Measurements from ENCODE around the gene RGS3. TPM values are rescaled to one million over a fixed set of nuclear protein-coding genes. Genes with fewer than 3 reads are reported as not detected.

Gene RGS3
- total and polyA plus RNA-seq, 2 donors (not counting 3 experiments of a cell fraction or from before 2014, with no cell fraction given), result 356 to 416 TPM

GRCh38 chr9:113483676-113484257 lies 20.2 kb downstream of the RGS3 start:
- Histone ChIP-seq H3K79me2 (ENCODE audit: control insufficient read depth, insufficient read depth, low read length) (no peaks in the 10 kb centered on the region), H3K36me3 (ENCODE audit: control insufficient read depth in 2 of 2, extremely low read depth in 1 of 2, insufficient read depth in 2 of 2, low read length in 2 of 2) (no peaks in the 10 kb centered on the region), H2AFZ (ENCODE audit: low read depth, low read length) (no peak overlapping the region), H3K9ac (replicated peaks; ENCODE audit: extremely low read depth, insufficient read depth, low read length) (no peak overlapping the region), H3K9me1 (replicated peaks; ENCODE audit: control insufficient read depth, extremely low read depth, insufficient read depth, low read length) (no peaks in the 10 kb centered on the region), H3K9me3 (replicated peaks; ENCODE audit: control insufficient read depth, insufficient read depth, low read length) (no peaks in the 10 kb centered on the region), H3K4me2 (ENCODE audit: insufficient read depth, low read length) (no peak overlapping the region), H3K4me3 (replicated peaks in 1 of 3; ENCODE audit: insufficient read depth in 1 of 3, low read depth in 1 of 3, low read length in 3 of 3) (no peak overlapping the region), H3K27me3 (ENCODE audit: control insufficient read depth in 2 of 2, insufficient read depth in 2 of 2, low read length in 2 of 2) (no peaks in the 10 kb centered on the region), H4K20me1 (replicated peaks; ENCODE audit: control insufficient read depth, extremely low read depth, insufficient read depth, low read length) (no peaks in the 10 kb centered on the region), H3K27ac (ENCODE audit: insufficient read depth, low read depth, low read length) (no peak overlapping the region), H3K4me1 (ENCODE audit: control insufficient read depth, extremely low read depth, insufficient read depth, low read length) (peaks cover 23% of the 10 kb centered on the region)
- dilution Hi-C loops (cut with MboI; ENCODE audit: extremely low pct_ligation_motif_present, low sequenced_read_pairs) (no loop called here), intact Hi-C loops (cut with micrococcal nuclease) (loop anchor here (1.0 to 2.0 kb wide), 3 partner anchors 15 to 28 kb away; no protein-coding TSS in a partner anchor)
- TF ChIP-seq JUN (IDR thresholded peaks at IDR 0.05; ENCODE audit: borderline replicate concordance, insufficient read depth, insufficient read length, low read depth), result no peak
- TF ChIP-seq GATA2 (IDR thresholded peaks at IDR 0.05; ENCODE audit: insufficient read depth, insufficient read length, low read depth, low read length), result no peak
- POLR2A ChIA-PET, result interaction anchor here (0.6 to 1.9 kb wide), 8 partner anchors 11 to 117 kb away, joined by 3 to 38 read pairs (median 6); no protein-coding TSS in a partner anchor
- CTCF ChIA-PET, result interaction anchor here (0.6 to 3.9 kb wide), 14 partner anchors 9 to 651 kb away, joined by 3 to 40 read pairs (median 4); no protein-coding TSS in a partner anchor
- no TSS peak for BruUV-seq (replicated peaks)
- no peak for DNase-seq (ENCODE audit: low read depth, low spot score)
- FAIRE-seq, result no peak

- H3K27me3 ChIP-seq (ENCODE audit: control insufficient read depth in 2 of 2, insufficient read depth in 2 of 2, low read length in 2 of 2), result no peaks in the 10 kb centered on the region
- dilution Hi-C loops (cut with MboI; ENCODE audit: extremely low pct_ligation_motif_present, low sequenced_read_pairs) (no loop called here), intact Hi-C loops (cut with micrococcal nuclease) (loop anchor here (1.0 to 2.0 kb wide), 3 partner anchors 15 to 29 kb away; no protein-coding TSS in a partner anchor)
- peak overlapping the region; percentile 31 for H3K27ac ChIP-seq (ENCODE audit: insufficient read depth, low read depth, low read length)
- DNase-seq (ENCODE audit: low read depth, low spot score), result peak; percentile 99
- no TSS peak for BruUV-seq (replicated peaks)
- peak overlapping the region; percentile 1 for H2AFZ ChIP-seq (ENCODE audit: low read depth, low read length)
- H3K4me3 ChIP-seq (replicated peaks in 1 of 3; ENCODE audit: insufficient read depth in 1 of 3, low read depth in 1 of 3, low read length in 3 of 3), result no peak overlapping the region
- H4K20me1 ChIP-seq (replicated peaks; ENCODE audit: control insufficient read depth, extremely low read depth, insufficient read depth, low read length), result no peaks in the 10 kb centered on the region
- H3K4me1 ChIP-seq (ENCODE audit: control insufficient read depth, extremely low read depth, insufficient read depth, low read length), result peaks cover 23% of the 10 kb centered on the region
- TF ChIP-seq EZH2 (IDR thresholded peaks at IDR 0.05; ENCODE audit: borderline replicate concordance, low read depth, low read length, severe bottlenecking) (no peak), GATA2 (IDR thresholded peaks at IDR 0.05; ENCODE audit: insufficient read depth, insufficient read length, low read depth, low read length) (peak; percentile 27), CTCF (IDR thresholded peaks at IDR 0.05; ENCODE audit: extremely low read depth in 1 of 2, insufficient read depth in 1 of 2, low read depth in 1 of 2, low read length in 2 of 2) (no peak), POLR2A (IDR thresholded peaks at IDR 0.05; ENCODE audit: low read depth, low read length) (peak; percentile 37), FOS (IDR thresholded peaks at IDR 0.05; ENCODE audit: borderline replicate concordance, insufficient read depth, low read length) (no peak), JUN (IDR thresholded peaks at IDR 0.05; ENCODE audit: borderline replicate concordance, insufficient read depth, insufficient read length, low read depth) (peak; percentile 7), MYC (IDR thresholded peaks at IDR 0.05; ENCODE audit: low read depth, low read length) (no peak)
- H3K9me1 ChIP-seq (replicated peaks; ENCODE audit: control insufficient read depth, extremely low read depth, insufficient read depth, low read length), result no peaks in the 10 kb centered on the region
- H3K9ac ChIP-seq (replicated peaks; ENCODE audit: extremely low read depth, insufficient read depth, low read length), result no peak overlapping the region
- H3K4me2 ChIP-seq (ENCODE audit: insufficient read depth, low read length), result peak overlapping the region; percentile 15
- H3K36me3 ChIP-seq (ENCODE audit: control insufficient read depth in 2 of 2, extremely low read depth in 1 of 2, insufficient read depth in 2 of 2, low read length in 2 of 2), result no peaks in the 10 kb centered on the region
- H3K79me2 ChIP-seq (ENCODE audit: control insufficient read depth, insufficient read depth, low read length), result no peaks in the 10 kb centered on the region
- peak; percentile 91 for FAIRE-seq
- ChIA-PET POLR2A (interaction anchor here (0.6 to 1.9 kb wide), 9 partner anchors 11 to 210 kb away, joined by 3 to 38 read pairs (median 6); no protein-coding TSS in a partner anchor), CTCF (interaction anchor here (0.6 to 3.9 kb wide), 17 partner anchors 8 to 651 kb away, joined by 3 to 40 read pairs (median 4); no protein-coding TSS in a partner anchor)
- H3K9me3 ChIP-seq (replicated peaks; ENCODE audit: control insufficient read depth, insufficient read depth, low read length), result no peaks in the 10 kb centered on the region
These were observed 20.8 kb downstream of the RGS3 start for GRCh38 chr9:113484258-113484730.
